ENCODE measurements around the gene ATIC.

ATIC gene

DNA sequence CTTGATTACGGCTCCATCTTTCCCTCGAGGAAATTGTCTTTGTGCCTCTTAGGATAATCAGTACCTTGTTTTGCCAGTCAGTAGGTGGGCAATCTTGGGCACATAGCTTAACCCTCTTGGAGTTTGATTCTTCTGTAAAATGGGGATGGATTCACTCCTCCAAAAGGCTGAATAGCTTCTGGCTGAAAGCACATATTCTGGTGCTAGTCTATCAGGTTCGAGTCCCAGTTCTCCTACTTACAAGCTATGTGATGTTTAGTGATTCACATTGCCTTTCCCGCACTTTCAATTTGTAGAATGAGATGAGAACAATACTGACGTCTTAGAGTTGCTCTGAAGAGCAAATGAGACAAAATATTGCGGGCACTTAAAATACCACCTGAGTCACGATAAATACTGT lies 43.9 kb downstream of the ATIC start:
- Histone ChIP-seq H3K4me1 (ENCODE audit: control insufficient read depth, insufficient read depth, low read length) (no peaks in the 10 kb centered on the region), H3K9me3 (ENCODE audit: control insufficient read depth, insufficient read depth, low read depth, low read length) (no peaks in the 10 kb centered on the region), H3K27ac (ENCODE audit: extremely low read depth, low read depth, low read length) (no peak overlapping the region), H3K4me3 (ENCODE audit: low read depth, low read length) (no peak overlapping the region), H3K36me3 (ENCODE audit: control insufficient read depth in 2 of 2, insufficient read depth in 1 of 2, low read length in 2 of 2) (peaks cover 15 to 41% of the 10 kb centered on the region in 2 experiments)
- ChIA-PET CTCF (no interaction called here), POLR2A (no interaction called here)
- TF ChIP-seq ZNF521 (tag by site-specific recombination; IDR thresholded peaks at IDR 0.05): no peak
- TF ChIP-seq CTCF (tag by site-specific recombination; IDR thresholded peaks at IDR 0.05): no peak
- TF ChIP-seq, protein P1, sequence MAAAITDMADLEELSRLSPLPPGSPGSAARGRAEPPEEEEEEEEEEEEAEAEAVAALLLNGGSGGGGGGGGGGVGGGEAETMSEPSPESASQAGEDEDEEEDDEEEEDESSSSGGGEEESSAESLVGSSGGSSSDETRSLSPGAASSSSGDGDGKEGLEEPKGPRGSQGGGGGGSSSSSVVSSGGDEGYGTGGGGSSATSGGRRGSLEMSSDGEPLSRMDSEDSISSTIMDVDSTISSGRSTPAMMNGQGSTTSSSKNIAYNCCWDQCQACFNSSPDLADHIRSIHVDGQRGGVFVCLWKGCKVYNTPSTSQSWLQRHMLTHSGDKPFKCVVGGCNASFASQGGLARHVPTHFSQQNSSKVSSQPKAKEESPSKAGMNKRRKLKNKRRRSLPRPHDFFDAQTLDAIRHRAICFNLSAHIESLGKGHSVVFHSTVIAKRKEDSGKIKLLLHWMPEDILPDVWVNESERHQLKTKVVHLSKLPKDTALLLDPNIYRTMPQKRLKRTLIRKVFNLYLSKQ (tag by site-specific recombination; IDR thresholded peaks at IDR 0.05; ENCODE audit: borderline replicate concordance): no peak
- TF ChIP-seq, protein P2, sequence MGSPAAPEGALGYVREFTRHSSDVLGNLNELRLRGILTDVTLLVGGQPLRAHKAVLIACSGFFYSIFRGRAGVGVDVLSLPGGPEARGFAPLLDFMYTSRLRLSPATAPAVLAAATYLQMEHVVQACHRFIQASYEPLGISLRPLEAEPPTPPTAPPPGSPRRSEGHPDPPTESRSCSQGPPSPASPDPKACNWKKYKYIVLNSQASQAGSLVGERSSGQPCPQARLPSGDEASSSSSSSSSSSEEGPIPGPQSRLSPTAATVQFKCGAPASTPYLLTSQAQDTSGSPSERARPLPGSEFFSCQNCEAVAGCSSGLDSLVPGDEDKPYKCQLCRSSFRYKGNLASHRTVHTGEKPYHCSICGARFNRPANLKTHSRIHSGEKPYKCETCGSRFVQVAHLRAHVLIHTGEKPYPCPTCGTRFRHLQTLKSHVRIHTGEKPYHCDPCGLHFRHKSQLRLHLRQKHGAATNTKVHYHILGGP (tag by site-specific recombination; IDR thresholded peaks at IDR 0.05): no peak
- TF ChIP-seq GLIS1 (tag by site-specific recombination; IDR thresholded peaks at IDR 0.05): no peak
- no peak for TF ChIP-seq ZNF473 (tag by site-specific recombination; IDR thresholded peaks at IDR 0.05)
- TF ChIP-seq, protein P3, sequence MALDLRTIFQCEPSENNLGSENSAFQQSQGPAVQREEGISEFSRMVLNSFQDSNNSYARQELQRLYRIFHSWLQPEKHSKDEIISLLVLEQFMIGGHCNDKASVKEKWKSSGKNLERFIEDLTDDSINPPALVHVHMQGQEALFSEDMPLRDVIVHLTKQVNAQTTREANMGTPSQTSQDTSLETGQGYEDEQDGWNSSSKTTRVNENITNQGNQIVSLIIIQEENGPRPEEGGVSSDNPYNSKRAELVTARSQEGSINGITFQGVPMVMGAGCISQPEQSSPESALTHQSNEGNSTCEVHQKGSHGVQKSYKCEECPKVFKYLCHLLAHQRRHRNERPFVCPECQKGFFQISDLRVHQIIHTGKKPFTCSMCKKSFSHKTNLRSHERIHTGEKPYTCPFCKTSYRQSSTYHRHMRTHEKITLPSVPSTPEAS (tag by site-specific recombination; IDR thresholded peaks at IDR 0.05): no peak
- no peak for TF ChIP-seq ZNF341 (tag by site-specific recombination; IDR thresholded peaks at IDR 0.05; ENCODE audit: low read depth)
- no peak for TF ChIP-seq ZNF530 (tag by site-specific recombination; IDR thresholded peaks at IDR 0.05; ENCODE audit: low read depth)
- TF ChIP-seq ZBTB1 (tag by site-specific recombination; IDR thresholded peaks at IDR 0.05): no peak
- no peak for TF ChIP-seq ZNF76 (tag by site-specific recombination; IDR thresholded peaks at IDR 0.05; ENCODE audit: borderline replicate concordance, low read depth)
- no peak for TF ChIP-seq ZNF211 (tag by site-specific recombination; IDR thresholded peaks at IDR 0.05; ENCODE audit: low read depth)
- TF ChIP-seq ZNF791 (tag by site-specific recombination; IDR thresholded peaks at IDR 0.05): no peak
- TF ChIP-seq, protein P4, sequence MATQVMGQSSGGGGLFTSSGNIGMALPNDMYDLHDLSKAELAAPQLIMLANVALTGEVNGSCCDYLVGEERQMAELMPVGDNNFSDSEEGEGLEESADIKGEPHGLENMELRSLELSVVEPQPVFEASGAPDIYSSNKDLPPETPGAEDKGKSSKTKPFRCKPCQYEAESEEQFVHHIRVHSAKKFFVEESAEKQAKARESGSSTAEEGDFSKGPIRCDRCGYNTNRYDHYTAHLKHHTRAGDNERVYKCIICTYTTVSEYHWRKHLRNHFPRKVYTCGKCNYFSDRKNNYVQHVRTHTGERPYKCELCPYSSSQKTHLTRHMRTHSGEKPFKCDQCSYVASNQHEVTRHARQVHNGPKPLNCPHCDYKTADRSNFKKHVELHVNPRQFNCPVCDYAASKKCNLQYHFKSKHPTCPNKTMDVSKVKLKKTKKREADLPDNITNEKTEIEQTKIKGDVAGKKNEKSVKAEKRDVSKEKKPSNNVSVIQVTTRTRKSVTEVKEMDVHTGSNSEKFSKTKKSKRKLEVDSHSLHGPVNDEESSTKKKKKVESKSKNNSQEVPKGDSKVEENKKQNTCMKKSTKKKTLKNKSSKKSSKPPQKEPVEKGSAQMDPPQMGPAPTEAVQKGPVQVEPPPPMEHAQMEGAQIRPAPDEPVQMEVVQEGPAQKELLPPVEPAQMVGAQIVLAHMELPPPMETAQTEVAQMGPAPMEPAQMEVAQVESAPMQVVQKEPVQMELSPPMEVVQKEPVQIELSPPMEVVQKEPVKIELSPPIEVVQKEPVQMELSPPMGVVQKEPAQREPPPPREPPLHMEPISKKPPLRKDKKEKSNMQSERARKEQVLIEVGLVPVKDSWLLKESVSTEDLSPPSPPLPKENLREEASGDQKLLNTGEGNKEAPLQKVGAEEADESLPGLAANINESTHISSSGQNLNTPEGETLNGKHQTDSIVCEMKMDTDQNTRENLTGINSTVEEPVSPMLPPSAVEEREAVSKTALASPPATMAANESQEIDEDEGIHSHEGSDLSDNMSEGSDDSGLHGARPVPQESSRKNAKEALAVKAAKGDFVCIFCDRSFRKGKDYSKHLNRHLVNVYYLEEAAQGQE (tag by site-specific recombination; IDR thresholded peaks at IDR 0.05): no peak

- no peaks in the 10 kb centered on the region for H3K9me3 ChIP-seq (ENCODE audit: control insufficient read depth, insufficient read depth, low read depth, low read length)
- POLR2A ChIA-PET: no interaction called here
- no peak overlapping the region for H3K4me3 ChIP-seq (ENCODE audit: low read depth, low read length)
- no peak overlapping the region for H3K27ac ChIP-seq (ENCODE audit: extremely low read depth, low read depth, low read length)
- H3K4me1 ChIP-seq (ENCODE audit: control insufficient read depth, insufficient read depth, low read length): no peaks in the 10 kb centered on the region
- CTCF ChIA-PET: no interaction called here
- peaks cover 21 to 41% of the 10 kb centered on the region in 2 experiments for H3K36me3 ChIP-seq (ENCODE audit: control insufficient read depth in 2 of 2, insufficient read depth in 1 of 2, low read length in 2 of 2)
- no peak for TF ChIP-seq ZNF292 (tag by site-specific recombination; IDR thresholded peaks at IDR 0.05; ENCODE audit: borderline replicate concordance, low read depth)
- TF ChIP-seq ZNF148 (tag by site-specific recombination; IDR thresholded peaks at IDR 0.05; ENCODE audit: borderline replicate concordance): no peak
- TF ChIP-seq, protein P5, sequence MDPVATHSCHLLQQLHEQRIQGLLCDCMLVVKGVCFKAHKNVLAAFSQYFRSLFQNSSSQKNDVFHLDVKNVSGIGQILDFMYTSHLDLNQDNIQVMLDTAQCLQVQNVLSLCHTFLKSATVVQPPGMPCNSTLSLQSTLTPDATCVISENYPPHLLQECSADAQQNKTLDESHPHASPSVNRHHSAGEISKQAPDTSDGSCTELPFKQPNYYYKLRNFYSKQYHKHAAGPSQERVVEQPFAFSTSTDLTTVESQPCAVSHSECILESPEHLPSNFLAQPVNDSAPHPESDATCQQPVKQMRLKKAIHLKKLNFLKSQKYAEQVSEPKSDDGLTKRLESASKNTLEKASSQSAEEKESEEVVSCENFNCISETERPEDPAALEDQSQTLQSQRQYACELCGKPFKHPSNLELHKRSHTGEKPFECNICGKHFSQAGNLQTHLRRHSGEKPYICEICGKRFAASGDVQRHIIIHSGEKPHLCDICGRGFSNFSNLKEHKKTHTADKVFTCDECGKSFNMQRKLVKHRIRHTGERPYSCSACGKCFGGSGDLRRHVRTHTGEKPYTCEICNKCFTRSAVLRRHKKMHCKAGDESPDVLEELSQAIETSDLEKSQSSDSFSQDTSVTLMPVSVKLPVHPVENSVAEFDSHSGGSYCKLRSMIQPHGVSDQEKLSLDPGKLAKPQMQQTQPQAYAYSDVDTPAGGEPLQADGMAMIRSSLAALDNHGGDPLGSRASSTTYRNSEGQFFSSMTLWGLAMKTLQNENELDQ (tag by site-specific recombination; IDR thresholded peaks at IDR 0.05; ENCODE audit: low read depth): no peak
- no peak for TF ChIP-seq ZFP41 (tag by site-specific recombination; IDR thresholded peaks at IDR 0.05; ENCODE audit: borderline replicate concordance)
- no peak for TF ChIP-seq WT1 (tag by site-specific recombination; IDR thresholded peaks at IDR 0.05)
Measured at GRCh38 chr2:215356334-215356947, 44.6 kb downstream of the ATIC start.
